Skeletal muscle satellite cell (primary cell): ENCODE measurements around the gene MAP3K21.

Experiments used
- H3K27me3 ChIP-seq: 2 replicates; pipeline ENCODE4 v1.7.0; 2013; ENCODE audit warnings: low read length; ENCODE audit not compliant: control insufficient read depth, insufficient read depth
- H3K36me3 ChIP-seq: 2 replicates; pipeline ENCODE4 v1.7.0; 2013; ENCODE audit warnings: mild to moderate bottlenecking, control low read depth, low read length; ENCODE audit not compliant: insufficient read depth
- H3K4me1 ChIP-seq: 2 replicates; pipeline ENCODE4 v1.7.0; 2013; ENCODE audit warnings: low read length; ENCODE audit not compliant: control insufficient read depth, insufficient read depth
- H3K4me2 ChIP-seq: 2 replicates; pipeline ENCODE4 v1.7.0; 2013; ENCODE audit warnings: mild to moderate bottlenecking, low read length
- H3K4me3 ChIP-seq: 2 replicates; pipeline ENCODE4 v1.7.0; 2013; ENCODE audit warnings: low read length
- H3K9ac ChIP-seq: 2 replicates; pipeline ENCODE4 v1.7.0; 2013; ENCODE audit warnings: mild to moderate bottlenecking, low read depth, low read length, moderate library complexity
- H3K9me3 ChIP-seq: replicated peaks from 2 replicates; pipeline ENCODE4 v1.7.0; 2013; ENCODE audit warnings: mild to moderate bottlenecking, control low read depth, low read length

The MAP3K21 gene

DNA sequence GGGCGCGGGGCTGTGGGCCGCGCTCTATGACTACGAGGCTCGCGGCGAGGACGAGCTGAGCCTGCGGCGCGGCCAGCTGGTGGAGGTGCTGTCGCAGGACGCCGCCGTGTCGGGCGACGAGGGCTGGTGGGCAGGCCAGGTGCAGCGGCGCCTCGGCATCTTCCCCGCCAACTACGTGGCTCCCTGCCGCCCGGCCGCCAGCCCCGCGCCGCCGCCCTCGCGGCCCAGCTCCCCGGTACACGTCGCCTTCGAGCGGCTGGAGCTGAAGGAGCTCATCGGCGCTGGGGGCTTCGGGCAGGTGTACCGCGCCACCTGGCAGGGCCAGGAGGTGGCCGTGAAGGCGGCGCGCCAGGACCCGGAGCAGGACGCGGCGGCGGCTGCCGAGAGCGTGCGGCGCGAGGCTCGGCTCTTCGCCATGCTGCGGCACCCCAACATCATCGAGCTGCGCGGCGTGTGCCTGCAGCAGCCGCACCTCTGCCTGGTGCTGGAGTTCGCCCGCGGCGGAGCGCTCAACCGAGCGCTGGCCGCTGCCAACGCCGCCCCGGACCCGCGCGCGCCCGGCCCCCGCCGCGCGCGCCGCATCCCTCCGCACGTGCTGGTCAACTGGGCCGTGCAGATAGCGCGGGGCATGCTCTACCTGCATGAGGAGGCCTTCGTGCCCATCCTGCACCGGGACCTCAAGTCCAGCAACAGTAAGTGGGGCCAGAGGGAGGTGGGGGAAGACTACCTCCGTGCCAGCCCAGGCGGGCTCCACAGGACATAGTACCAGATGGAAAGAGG, 808 bp downstream of the MAP3K21 start:
- no peaks in the 10 kb centered on the region for H3K36me3 ChIP-seq
- H3K9ac ChIP-seq = peak overlapping the region; percentile 50
- peak overlapping the region; percentile 95 for H3K4me2 ChIP-seq
- H3K4me3 ChIP-seq = peak overlapping the region; percentile 72
- no peaks in the 10 kb centered on the region for H3K9me3 ChIP-seq
- H3K27me3 ChIP-seq = peaks cover 20% of the 10 kb centered on the region
- H3K4me1 ChIP-seq = peaks cover 13% of the 10 kb centered on the region

DNA sequence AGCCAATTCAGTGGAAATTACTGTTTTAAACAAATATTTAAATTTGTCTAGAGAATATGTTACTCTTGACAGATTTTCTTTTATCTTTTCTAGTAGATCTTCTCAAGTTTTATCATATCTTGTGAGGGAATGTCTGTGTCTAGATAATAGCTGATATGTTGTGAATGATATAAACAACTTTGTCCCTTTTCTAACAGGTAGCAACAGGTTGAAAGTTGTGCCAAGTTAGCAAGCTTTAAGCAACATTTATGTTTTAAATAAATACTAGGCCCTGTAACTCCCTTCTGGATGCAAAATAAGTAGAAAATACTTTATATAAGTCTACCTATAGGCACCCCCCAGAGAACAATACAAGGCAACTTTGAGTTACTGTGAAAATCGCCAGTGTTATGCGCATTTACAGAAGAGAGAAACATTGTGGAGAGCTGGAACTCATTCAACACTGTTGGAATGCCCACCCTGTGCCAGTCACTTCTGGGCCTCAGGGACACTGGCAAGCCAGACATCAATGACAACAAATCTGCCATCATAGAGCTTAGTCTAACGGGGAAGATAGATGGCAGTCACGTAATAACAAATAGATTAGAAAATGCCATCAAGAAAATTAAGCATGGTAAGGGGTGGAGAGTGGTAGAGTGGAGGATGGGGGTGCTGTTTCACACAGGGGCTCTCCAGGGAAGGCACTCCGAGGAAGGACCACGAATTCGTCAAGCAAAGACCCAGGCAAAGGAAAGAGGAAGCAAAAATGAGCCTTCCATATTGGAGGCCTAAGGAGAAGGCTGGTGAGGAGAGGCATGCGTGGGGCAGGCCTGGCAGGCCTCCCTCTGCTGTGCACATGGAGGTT, 4.4 kb downstream of the MAP3K21 start:
- H3K9ac ChIP-seq = no peak overlapping the region
- H3K36me3 ChIP-seq = no peaks in the 10 kb centered on the region
- no peak overlapping the region for H3K4me2 ChIP-seq
- no peak overlapping the region for H3K4me3 ChIP-seq
- H3K27me3 ChIP-seq = peaks cover 12% of the 10 kb centered on the region
- H3K4me1 ChIP-seq = peaks cover 13% of the 10 kb centered on the region
- H3K9me3 ChIP-seq = no peaks in the 10 kb centered on the region

DNA sequence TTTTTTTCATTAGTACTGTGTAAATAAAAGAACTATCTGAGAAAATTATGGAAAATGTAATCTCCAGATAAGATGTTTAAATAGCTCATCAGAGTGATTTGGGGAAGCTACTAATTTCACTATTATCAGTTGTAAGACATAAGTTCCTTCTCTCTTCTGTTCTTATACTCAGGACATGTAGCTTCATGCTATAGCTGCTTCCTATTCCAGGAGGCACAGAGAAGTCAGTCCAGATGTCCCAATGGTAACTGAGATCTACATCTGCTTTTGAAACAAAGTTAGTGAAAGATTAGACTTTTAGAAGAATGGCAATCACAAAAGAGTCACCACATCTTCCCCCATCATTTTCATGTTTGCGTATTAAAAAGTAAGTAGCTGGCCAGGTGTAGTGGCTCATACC, 5.6 kb downstream of the MAP3K21 start:
- Histone ChIP-seq H3K36me3 (no peaks in the 10 kb centered on the region), H3K9me3 (no peaks in the 10 kb centered on the region), H3K27me3 (peaks cover 9% of the 10 kb centered on the region), H3K4me2 (no peak overlapping the region), H3K4me3 (no peak overlapping the region), H3K9ac (no peak overlapping the region), H3K4me1 (peaks cover 8% of the 10 kb centered on the region)

DNA sequence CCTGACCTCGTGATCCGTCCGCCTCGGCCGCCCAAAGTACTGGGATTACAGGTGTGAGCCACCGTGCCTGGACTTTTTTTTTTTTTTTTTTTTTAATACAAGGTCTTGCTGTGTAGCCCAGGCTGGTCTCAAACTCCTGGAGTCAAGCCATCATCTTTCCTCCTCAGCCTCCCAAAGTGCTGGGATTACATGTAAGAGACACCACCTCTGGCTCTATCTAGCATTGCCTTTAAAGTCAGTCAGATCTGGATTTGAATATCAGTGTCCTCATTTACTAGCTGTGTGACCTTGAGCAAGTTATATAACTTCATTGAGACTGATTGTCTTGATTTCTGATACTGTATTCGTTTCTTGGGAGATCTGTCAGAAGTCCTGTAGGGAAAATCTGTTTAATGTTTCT, 6.6 kb downstream of the MAP3K21 start:
- Histone ChIP-seq H3K4me1 (no peaks in the 10 kb centered on the region), H3K9ac (no peak overlapping the region), H3K4me2 (no peak overlapping the region), H3K36me3 (no peaks in the 10 kb centered on the region), H3K27me3 (peaks cover under 1% of the 10 kb centered on the region), H3K4me3 (no peak overlapping the region), H3K9me3 (no peaks in the 10 kb centered on the region)

DNA sequence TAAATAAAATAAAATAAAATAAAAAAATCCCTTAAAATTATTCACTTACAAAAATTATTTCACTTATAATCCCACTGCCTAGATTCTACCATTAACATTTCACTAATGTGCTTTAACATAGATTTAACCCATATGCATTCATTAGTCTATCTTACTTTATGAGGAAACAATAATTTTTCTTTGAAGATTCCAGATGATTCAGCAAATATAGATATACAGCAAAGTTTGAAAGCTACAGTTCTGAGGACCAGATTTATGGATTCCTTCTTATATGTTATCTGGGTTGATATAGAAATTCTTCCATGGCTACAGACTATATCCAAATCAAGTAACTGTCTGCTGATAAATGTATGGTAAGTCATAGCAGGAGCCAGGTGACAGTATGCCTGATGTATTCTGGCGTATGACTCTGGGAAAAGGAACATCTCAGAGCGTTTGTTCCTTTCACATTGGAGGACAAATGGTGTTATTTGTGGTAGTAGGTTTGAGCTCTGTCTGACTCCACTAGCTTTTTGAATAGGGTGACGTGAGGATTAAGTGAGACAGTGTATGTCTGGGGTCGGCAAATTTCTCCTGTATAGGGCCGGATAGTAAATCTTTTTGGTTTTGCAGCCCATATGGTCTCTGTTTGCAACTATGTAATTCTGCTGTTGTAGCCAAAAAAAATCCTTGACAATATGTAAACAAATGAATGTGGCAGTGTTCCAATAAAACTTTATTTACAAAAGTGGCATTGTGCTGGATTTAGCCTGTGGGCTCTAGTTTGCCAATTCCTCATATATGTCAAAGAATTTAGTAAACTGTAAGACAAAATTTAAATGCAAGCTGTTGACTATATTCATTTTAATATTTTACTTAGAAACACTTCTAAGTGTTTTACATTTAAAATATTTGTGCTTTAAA, 9.3 kb downstream of the MAP3K21 start:
- Histone ChIP-seq H3K9me3 (no peaks in the 10 kb centered on the region), H3K36me3 (no peaks in the 10 kb centered on the region), H3K9ac (no peak overlapping the region), H3K4me3 (no peak overlapping the region), H3K27me3 (no peaks in the 10 kb centered on the region), H3K4me1 (no peaks in the 10 kb centered on the region), H3K4me2 (no peak overlapping the region)

DNA sequence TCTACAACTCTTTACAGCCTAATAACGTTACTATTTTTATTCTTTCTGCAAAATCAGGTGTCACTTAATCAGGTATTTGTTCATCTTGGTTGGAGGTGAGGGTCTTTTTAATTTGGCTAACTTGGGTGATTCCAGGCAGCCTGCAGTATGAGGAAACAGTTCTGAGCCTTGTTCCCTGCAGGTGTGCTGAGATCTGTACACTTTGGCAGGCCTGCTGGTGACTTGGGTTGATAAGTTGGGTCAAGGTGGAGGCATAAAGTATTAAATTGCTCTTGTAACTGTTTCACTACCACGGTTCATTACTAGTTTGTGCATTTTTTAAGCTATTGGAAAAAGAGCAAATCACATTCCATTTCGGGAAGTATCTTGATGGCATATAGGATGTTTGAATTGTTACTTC, 10.0 kb downstream of the MAP3K21 start:
- no peak overlapping the region for H3K4me2 ChIP-seq
- H3K27me3 ChIP-seq = no peaks in the 10 kb centered on the region
- no peaks in the 10 kb centered on the region for H3K36me3 ChIP-seq
- H3K9me3 ChIP-seq = no peaks in the 10 kb centered on the region
- H3K9ac ChIP-seq = no peak overlapping the region
- H3K4me3 ChIP-seq = no peak overlapping the region
- H3K4me1 ChIP-seq = no peaks in the 10 kb centered on the region

DNA sequence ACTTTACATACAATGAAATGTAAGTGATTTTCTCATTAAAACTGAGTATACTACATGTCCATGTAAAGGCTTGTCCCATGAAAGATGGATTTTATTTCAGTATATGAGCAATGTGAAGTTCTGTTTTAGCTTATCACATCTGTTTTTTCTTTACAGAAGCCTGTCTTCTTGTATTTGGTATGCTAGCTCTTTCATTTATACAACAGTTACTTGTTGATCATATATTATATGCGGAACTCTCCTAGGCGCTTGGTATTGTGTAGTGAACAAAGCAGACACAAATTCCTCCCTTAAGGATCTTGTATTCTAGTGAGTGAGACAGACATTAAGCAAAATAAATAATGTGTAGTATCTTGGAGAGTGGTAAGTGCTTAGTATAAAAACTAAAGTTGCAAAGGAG, 10.6 kb downstream of the MAP3K21 start:
- H3K9ac ChIP-seq = no peak overlapping the region
- no peak overlapping the region for H3K4me2 ChIP-seq
- no peaks in the 10 kb centered on the region for H3K36me3 ChIP-seq
- no peaks in the 10 kb centered on the region for H3K4me1 ChIP-seq
- no peak overlapping the region for H3K4me3 ChIP-seq
- H3K9me3 ChIP-seq = no peaks in the 10 kb centered on the region
- H3K27me3 ChIP-seq = no peaks in the 10 kb centered on the region

DNA sequence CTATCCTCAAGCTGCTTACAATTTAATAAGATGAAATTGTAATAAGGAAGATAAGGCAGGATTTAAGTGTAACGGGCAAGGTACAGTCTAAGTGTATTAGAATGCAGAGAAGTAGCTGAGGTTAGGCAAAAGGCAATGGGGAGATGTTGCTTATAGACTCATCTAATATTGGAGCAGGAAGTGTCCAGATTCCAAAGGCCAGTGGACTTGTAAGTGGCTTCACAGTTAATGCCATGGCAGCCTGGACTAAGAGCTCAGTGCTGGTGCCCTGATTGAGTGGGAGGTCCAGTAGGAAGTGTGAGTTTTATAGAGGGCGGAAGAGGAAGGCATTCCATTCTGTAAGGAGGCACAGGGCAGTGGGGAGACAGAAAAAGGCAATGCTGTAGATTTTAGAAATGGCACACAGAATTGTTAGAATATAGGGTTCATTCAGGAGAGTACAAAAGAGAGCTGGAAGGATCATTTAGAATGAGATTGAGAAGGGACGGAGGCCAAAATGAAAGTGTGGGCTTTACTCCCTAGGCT, 12.6 kb downstream of the MAP3K21 start:
- Histone ChIP-seq H3K4me3 (no peak overlapping the region), H3K36me3 (no peaks in the 10 kb centered on the region), H3K9me3 (no peaks in the 10 kb centered on the region), H3K27me3 (no peaks in the 10 kb centered on the region), H3K4me1 (no peaks in the 10 kb centered on the region), H3K9ac (no peak overlapping the region), H3K4me2 (no peak overlapping the region)

DNA sequence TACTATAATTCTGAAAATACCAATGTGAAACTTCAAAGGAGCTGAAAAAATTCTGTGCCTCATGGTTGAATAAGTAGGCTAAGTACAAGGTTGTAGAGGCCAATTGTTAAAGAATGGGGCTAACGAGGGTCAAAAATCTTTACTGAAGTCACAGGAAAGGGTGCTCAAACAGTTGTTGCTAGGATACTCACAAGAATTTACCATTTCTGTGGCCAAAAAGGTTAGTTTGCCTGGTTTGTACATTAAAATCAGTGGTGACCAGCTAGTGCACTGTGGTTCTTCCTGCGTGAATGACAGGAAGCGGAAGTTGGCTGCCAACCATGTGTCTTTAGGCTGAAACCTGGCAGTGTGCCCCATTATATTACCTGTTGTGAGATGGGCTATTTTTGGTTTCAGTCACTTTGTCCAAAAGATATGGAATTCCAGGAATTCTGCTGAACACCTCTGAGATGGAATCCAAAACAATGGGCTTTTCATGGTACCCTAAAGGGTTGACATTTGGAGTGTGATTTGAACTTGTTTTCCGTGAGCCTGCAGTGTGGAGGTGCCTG, 13.5 kb downstream of the MAP3K21 start:
- H3K36me3 ChIP-seq = no peaks in the 10 kb centered on the region
- H3K9me3 ChIP-seq = no peaks in the 10 kb centered on the region
- no peak overlapping the region for H3K4me2 ChIP-seq
- H3K9ac ChIP-seq = no peak overlapping the region
- no peak overlapping the region for H3K4me3 ChIP-seq
- H3K27me3 ChIP-seq = no peaks in the 10 kb centered on the region
- H3K4me1 ChIP-seq = no peaks in the 10 kb centered on the region

DNA sequence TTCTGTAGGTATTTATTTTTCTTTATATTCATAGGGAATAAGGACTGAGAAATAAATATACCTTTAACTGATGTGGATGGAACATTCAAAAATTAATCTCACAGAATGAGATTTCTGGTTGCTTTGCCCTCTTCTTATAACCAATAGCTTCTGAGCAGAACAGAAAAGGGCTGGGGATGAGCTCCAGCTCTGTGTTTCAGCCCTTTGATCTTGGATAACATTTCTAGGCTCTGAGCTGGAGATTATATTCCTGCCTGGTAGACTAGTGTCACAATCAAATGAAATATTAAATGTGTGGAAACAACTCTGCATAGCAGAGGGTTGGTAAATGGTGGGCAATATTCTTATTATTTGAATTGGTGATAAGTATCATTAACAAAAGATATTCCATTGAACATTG, 14.6 kb downstream of the MAP3K21 start:
- H3K9me3 ChIP-seq = no peaks in the 10 kb centered on the region
- H3K4me3 ChIP-seq = no peak overlapping the region
- H3K4me1 ChIP-seq = no peaks in the 10 kb centered on the region
- no peaks in the 10 kb centered on the region for H3K27me3 ChIP-seq
- H3K4me2 ChIP-seq = no peak overlapping the region
- no peaks in the 10 kb centered on the region for H3K36me3 ChIP-seq
- no peak overlapping the region for H3K9ac ChIP-seq

DNA sequence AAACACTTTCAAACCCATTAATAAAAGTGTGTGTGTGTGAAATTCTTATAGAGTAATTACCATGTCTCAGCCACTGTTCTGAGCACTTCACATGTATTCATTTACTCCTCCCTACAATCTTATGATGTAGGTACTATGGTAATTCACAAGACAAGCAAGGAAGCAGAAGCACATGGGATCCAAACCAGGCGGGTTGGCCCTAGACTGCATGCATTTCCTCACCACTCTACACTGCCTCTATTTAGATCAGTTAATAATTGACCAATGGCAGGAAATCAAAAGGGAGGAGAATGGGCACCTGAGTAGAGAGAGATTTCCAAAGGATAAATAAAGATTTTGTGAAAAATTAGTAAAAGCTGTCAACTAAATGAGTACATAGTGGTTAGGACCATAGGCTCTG, 15.7 kb downstream of the MAP3K21 start:
- no peaks in the 10 kb centered on the region for H3K36me3 ChIP-seq
- no peaks in the 10 kb centered on the region for H3K9me3 ChIP-seq
- no peaks in the 10 kb centered on the region for H3K27me3 ChIP-seq
- no peak overlapping the region for H3K4me2 ChIP-seq
- no peak overlapping the region for H3K9ac ChIP-seq
- no peaks in the 10 kb centered on the region for H3K4me1 ChIP-seq
- no peak overlapping the region for H3K4me3 ChIP-seq
